Large intestine (tissue), 3 donors: ENCODE measurements around the gene ABCB10. TPM values are rescaled to one million over a fixed set of nuclear protein-coding genes. Genes with fewer than 3 reads are reported as not detected.
A peak's percentile ranks its signal among the peaks of the same experiment; 100 is the strongest.
"Not testable (repeated sequence)": the region's sequence is repeated elsewhere in the genome, so short reads cannot be mapped to it uniquely, and the experiment has no call there.

Experiments used
- DNase-seq, 2 donors: peaks; one replicate each; pipeline versions ENCODE4 v3.0.0 to v3.0.0-alpha.2; 2013
- H3K27ac ChIP-seq: one replicate; pipeline ENCODE4 v1.5.1; 2013; ENCODE audit warnings: low read length
- H3K27me3 ChIP-seq: 2 replicates; pipeline ENCODE4 v1.6.1; 2013; ENCODE audit warnings: low read length; ENCODE audit not compliant: control insufficient read depth, insufficient read depth
- H3K36me3 ChIP-seq: 2 replicates; pipeline ENCODE4 v1.6.1; 2013; ENCODE audit warnings: low read length; ENCODE audit not compliant: control insufficient read depth, insufficient read depth
- H3K4me1 ChIP-seq: one replicate; pipeline ENCODE4 v1.6.1; 2013; ENCODE audit warnings: low read length; ENCODE audit not compliant: control insufficient read depth, insufficient read depth
- H3K4me3 ChIP-seq: one replicate; pipeline ENCODE4 v1.5.1; 2013; ENCODE audit warnings: low read length
- H3K9me3 ChIP-seq: one replicate; pipeline ENCODE4 v1.6.1; 2013; ENCODE audit warnings: mild to moderate bottlenecking, low read depth, low read length, moderate library complexity; ENCODE audit not compliant: control insufficient read depth
- WGBS: methylation state at CpG from one replicate; pipeline ENCODE4 v1.1.5; 2013; ENCODE audit warnings: low lambda C conversion rate; ENCODE audit not compliant: insufficient coverage; 5-methylcytosine and 5-hydroxymethylcytosine counted together
- polyA plus RNA-seq: library from polyadenylated mRNA; unstranded; fragments of 120-200 nt; gene quantifications from one replicate; pipeline ENCODE4 v1.2.1, GENCODE V29; 2013

Gene ABCB10
- polyA plus RNA-seq, 1 donor = 33.3 TPM

- Histone ChIP-seq H3K27ac (peak overlapping the region; percentile 72), H3K4me3 (no peak overlapping the region), H3K36me3 (peaks cover 56% of the 10 kb centered on the region), H3K27me3 (no peaks in the 10 kb centered on the region), H3K9me3 (no peaks in the 10 kb centered on the region), H3K4me1 (peaks cover 8% of the 10 kb centered on the region)
- 67% methylated on average over 1 of the region's 6 CpGs for WGBS
- DNase-seq = peak; percentile 47 to 77
These were observed 18.5 kb downstream of the ABCB10 start for GRCh38 chr1:229539863-229540506.

GRCh38 chr1:229538945-229539344 lies 19.6 kb downstream of the ABCB10 start:
- Histone ChIP-seq H3K9me3 (no peaks in the 10 kb centered on the region), H3K36me3 (peaks cover 47% of the 10 kb centered on the region), H3K27me3 (no peaks in the 10 kb centered on the region), H3K4me3 (no peak overlapping the region), H3K4me1 (peaks cover 8% of the 10 kb centered on the region), H3K27ac (no peak overlapping the region)
- no CpG with 5 or more reads among the region's 5 CpGs for WGBS
- DNase-seq = no peak

GRCh38 chr1:229537894-229538293 lies 20.6 kb downstream of the ABCB10 start:
- WGBS = 67% methylated on average over 1 of the region's 4 CpGs
- H3K27me3 ChIP-seq = no peaks in the 10 kb centered on the region
- no peak overlapping the region for H3K27ac ChIP-seq
- DNase-seq = no peak
- H3K4me3 ChIP-seq = no peak overlapping the region
- H3K4me1 ChIP-seq = peaks cover 8% of the 10 kb centered on the region
- peaks cover 50% of the 10 kb centered on the region for H3K36me3 ChIP-seq
- no peaks in the 10 kb centered on the region for H3K9me3 ChIP-seq

- H3K27ac ChIP-seq = no peak overlapping the region
- no peaks in the 10 kb centered on the region for H3K9me3 ChIP-seq
- no peak overlapping the region for H3K4me3 ChIP-seq
- no peaks in the 10 kb centered on the region for H3K27me3 ChIP-seq
- no peak for DNase-seq
- peaks cover 8% of the 10 kb centered on the region for H3K4me1 ChIP-seq
- H3K36me3 ChIP-seq = peaks cover 47% of the 10 kb centered on the region
These were observed 21.5 kb downstream of the ABCB10 start for GRCh38 chr1:229536982-229537381.

GRCh38 chr1:229535230-229535629 lies 23.3 kb downstream of the ABCB10 start:
- H3K36me3 ChIP-seq = peaks cover 60% of the 10 kb centered on the region
- H3K4me1 ChIP-seq = peaks cover 5% of the 10 kb centered on the region
- H3K27ac ChIP-seq = no peak overlapping the region
- H3K9me3 ChIP-seq = no peaks in the 10 kb centered on the region
- no peaks in the 10 kb centered on the region for H3K27me3 ChIP-seq
- H3K4me3 ChIP-seq = no peak overlapping the region
- no peak for DNase-seq

GRCh38 chr1:229531326-229531725 lies 27.2 kb downstream of the ABCB10 start:
- Histone ChIP-seq H3K27ac (no peak overlapping the region), H3K36me3 (peaks cover 67% of the 10 kb centered on the region), H3K27me3 (no peaks in the 10 kb centered on the region), H3K4me1 (no peaks in the 10 kb centered on the region), H3K9me3 (no peaks in the 10 kb centered on the region), H3K4me3 (no peak overlapping the region)
- DNase-seq = no peak
- no CpG with 5 or more reads among the region's 6 CpGs for WGBS

GRCh38 chr1:229529639-229530038 lies 28.9 kb downstream of the ABCB10 start:
- Histone ChIP-seq H3K27ac (no peak overlapping the region), H3K4me3 (no peak overlapping the region), H3K4me1 (no peaks in the 10 kb centered on the region), H3K36me3 (peaks cover 74% of the 10 kb centered on the region), H3K27me3 (no peaks in the 10 kb centered on the region), H3K9me3 (no peaks in the 10 kb centered on the region)
- WGBS = no CpG with 5 or more reads among the region's 7 CpGs
- no peak for DNase-seq

- no peaks in the 10 kb centered on the region for H3K4me1 ChIP-seq
- H3K27me3 ChIP-seq = no peaks in the 10 kb centered on the region
- H3K9me3 ChIP-seq = no peaks in the 10 kb centered on the region
- no peak overlapping the region for H3K4me3 ChIP-seq
- no peak overlapping the region for H3K27ac ChIP-seq
- no CpG with 5 or more reads among the region's 1 CpG for WGBS
- H3K36me3 ChIP-seq = peaks cover 80% of the 10 kb centered on the region
- no peak for DNase-seq
These were observed 31.8 kb downstream of the ABCB10 start for GRCh38 chr1:229526695-229527094.

GRCh38 chr1:229523052-229523451 lies 35.5 kb downstream of the ABCB10 start:
- 71% methylated on average over 1 of the region's 1 CpG for WGBS

GRCh38 chr1:229514578-229515275 lies 43.8 kb downstream of the ABCB10 start:
- Histone ChIP-seq H3K4me3 (no peak overlapping the region), H3K4me1 (no peaks in the 10 kb centered on the region), H3K36me3 (peaks cover 6% of the 10 kb centered on the region), H3K27me3 (no peaks in the 10 kb centered on the region), H3K9me3 (no peaks in the 10 kb centered on the region), H3K27ac (no peak overlapping the region)
- WGBS = 40% methylated on average over 2 of the region's 8 CpGs
- DNase-seq = peak; percentile 46 to 56

More at GRCh38 chr1:229523052-229523451, 35.5 kb downstream of the ABCB10 start:
- H3K27ac ChIP-seq = no peak overlapping the region
- no peak overlapping the region for H3K4me3 ChIP-seq
- H3K27me3 ChIP-seq = no peaks in the 10 kb centered on the region
- H3K9me3 ChIP-seq = no peaks in the 10 kb centered on the region
- H3K4me1 ChIP-seq = no peaks in the 10 kb centered on the region
- no peak for DNase-seq
- H3K36me3 ChIP-seq = peaks cover 61% of the 10 kb centered on the region

GRCh38 chr1:229511625-229512024 lies 46.9 kb downstream of the ABCB10 start:
- H3K36me3 ChIP-seq, H3K27me3 ChIP-seq, H3K9me3 ChIP-seq, DNase-seq, H3K27ac ChIP-seq, H3K4me3 ChIP-seq, H3K4me1 ChIP-seq: not testable (repeated sequence)
- no CpG with 5 or more reads among the region's 6 CpGs for WGBS
